Testis (tissue), 2 donors: ENCODE data around the gene PIEZO2.

Experiments
- POLR2A ChIP-seq: fragments of 450-650 bp; IDR thresholded peaks from one replicate; pipeline ENCODE4 v1.6.1; 2017; ENCODE audit warnings: antibody characterized with exemption, mild to moderate bottlenecking, moderate library complexity
- TF ChIP-seq, protein P1 (sequence below), 3 experiments: fragments of 450-650 bp in 2 of 3; fragments of 200-600 bp in 1 of 3; sonication (generic) in 1 of 3; IDR thresholded peaks; one replicate each; pipeline ENCODE4 v1.5.1; 2016 to 2019; ENCODE audit warnings: antibody characterized with exemption in 3 of 3, mild to moderate bottlenecking in 2 of 3, moderate library complexity in 1 of 3

DNA sequence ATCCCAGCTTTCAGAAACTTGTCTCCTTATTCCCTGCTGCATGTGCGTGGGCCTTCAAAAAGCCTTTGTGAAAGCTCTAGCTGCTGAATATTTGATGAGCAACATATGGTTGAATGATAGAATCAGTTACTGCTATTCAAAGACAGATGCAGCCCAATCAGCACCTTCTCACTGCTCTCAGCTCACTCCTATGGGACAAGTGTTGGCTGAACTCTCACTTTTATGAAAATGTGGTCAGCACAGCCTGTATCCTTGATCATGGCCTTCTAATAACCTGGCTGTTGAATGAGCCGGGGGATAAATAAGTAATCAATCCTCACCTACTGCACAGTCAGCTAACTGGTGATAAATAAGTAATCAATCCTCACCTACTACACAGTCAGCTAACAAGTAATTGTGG, 103.2 kb downstream of the PIEZO2 start:
- TF ChIP-seq, protein P1, sequence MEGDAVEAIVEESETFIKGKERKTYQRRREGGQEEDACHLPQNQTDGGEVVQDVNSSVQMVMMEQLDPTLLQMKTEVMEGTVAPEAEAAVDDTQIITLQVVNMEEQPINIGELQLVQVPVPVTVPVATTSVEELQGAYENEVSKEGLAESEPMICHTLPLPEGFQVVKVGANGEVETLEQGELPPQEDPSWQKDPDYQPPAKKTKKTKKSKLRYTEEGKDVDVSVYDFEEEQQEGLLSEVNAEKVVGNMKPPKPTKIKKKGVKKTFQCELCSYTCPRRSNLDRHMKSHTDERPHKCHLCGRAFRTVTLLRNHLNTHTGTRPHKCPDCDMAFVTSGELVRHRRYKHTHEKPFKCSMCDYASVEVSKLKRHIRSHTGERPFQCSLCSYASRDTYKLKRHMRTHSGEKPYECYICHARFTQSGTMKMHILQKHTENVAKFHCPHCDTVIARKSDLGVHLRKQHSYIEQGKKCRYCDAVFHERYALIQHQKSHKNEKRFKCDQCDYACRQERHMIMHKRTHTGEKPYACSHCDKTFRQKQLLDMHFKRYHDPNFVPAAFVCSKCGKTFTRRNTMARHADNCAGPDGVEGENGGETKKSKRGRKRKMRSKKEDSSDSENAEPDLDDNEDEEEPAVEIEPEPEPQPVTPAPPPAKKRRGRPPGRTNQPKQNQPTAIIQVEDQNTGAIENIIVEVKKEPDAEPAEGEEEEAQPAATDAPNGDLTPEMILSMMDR (IDR thresholded peaks at IDR 0.05), result no peak
- no peak for TF ChIP-seq POLR2A
